CD14-positive monocyte (primary cell): Measurements from ENCODE around the gene MCMBP. TPM values are rescaled to one million over a fixed set of nuclear protein-coding genes. Genes with fewer than 3 reads are reported as not detected.
A peak's percentile ranks its signal among the peaks of the same experiment; 100 is the strongest.

Source experiments
- DNase-seq, 3 donors: peaks; one replicate each; pipeline ENCODE4 v3.0.0-alpha.2; 2011 to 2022
- H2AFZ ChIP-seq: 2 replicates; pipeline ENCODE4 v1.6.0; 2012; ENCODE audit warnings: mild to moderate bottlenecking, low read depth, low read length, inconsistent platforms; ENCODE audit not compliant: insufficient read depth, poor library complexity, severe bottlenecking
- H3K27ac ChIP-seq, 2 donors: 1 replicate in 1 of 2; 2 replicates in 1 of 2; pipeline ENCODE4 v1.5.1; 2012 to 2013; ENCODE audit warnings: low read length in 2 of 2, control low read depth in 1 of 2, inconsistent platforms in 1 of 2, low read depth in 1 of 2, mild to moderate bottlenecking in 1 of 2
- H3K27me3 ChIP-seq, 2 donors: one replicate each; pipeline versions ENCODE4 v1.6.0 to v1.6.1; 2011 to 2013; ENCODE audit warnings: low read length in 2 of 2; ENCODE audit not compliant: control insufficient read depth in 2 of 2, insufficient read depth in 2 of 2
- H3K36me3 ChIP-seq, 2 donors: replicated peaks in 1 of 2; 1 replicate in 1 of 2; 2 replicates in 1 of 2; pipeline versions ENCODE4 v1.5.1 to v1.6.1; 2012 to 2013; ENCODE audit warnings: low read length in 2 of 2, control low read depth in 1 of 2, inconsistent platforms in 1 of 2, mild to moderate bottlenecking in 1 of 2; ENCODE audit not compliant: insufficient read depth in 2 of 2, control insufficient read depth in 1 of 2
- H3K4me1 ChIP-seq, 2 donors: 1 replicate in 1 of 2; 2 replicates in 1 of 2; pipeline versions ENCODE4 v1.5.1 to v1.6.1; 2012 to 2013; ENCODE audit warnings: low read length in 2 of 2, control low read depth in 1 of 2, inconsistent platforms in 1 of 2, mild to moderate bottlenecking in 1 of 2, moderate library complexity in 1 of 2; ENCODE audit not compliant: insufficient read depth in 2 of 2, control insufficient read depth in 1 of 2
- H3K4me2 ChIP-seq: replicated peaks from 2 replicates; pipeline ENCODE3; 2012; ENCODE audit warnings: low read length, moderate library complexity, mild to moderate bottlenecking; ENCODE audit not compliant: poor library complexity, severe bottlenecking; ENCODE audit errors: extremely low read depth
- H3K4me3 ChIP-seq, 3 experiments: fragments of 200-600 bp in 1 of 3; sonication (generic) in 1 of 3; replicated peaks in 1 of 3; 1 replicate in 2 of 3; 2 replicates in 1 of 3; pipeline ENCODE4 v1.5.1; 2011 to 2013; ENCODE audit warnings: low read length in 3 of 3, mild to moderate bottlenecking in 3 of 3, control low read depth in 2 of 3, low read depth in 2 of 3, inconsistent platforms in 1 of 3, moderate library complexity in 1 of 3
- H3K79me2 ChIP-seq: 2 replicates; pipeline ENCODE4 v1.6.0; 2012; ENCODE audit warnings: mild to moderate bottlenecking, control low read depth, inconsistent platforms, low read length, moderate library complexity; ENCODE audit not compliant: insufficient read depth
- H3K9ac ChIP-seq: 2 replicates; pipeline ENCODE4 v1.6.0; 2017; ENCODE audit warnings: low read length, mild to moderate bottlenecking; ENCODE audit not compliant: insufficient read depth, poor library complexity, severe bottlenecking
- H3K9me3 ChIP-seq, 2 donors: replicated peaks in 1 of 2; 1 replicate in 1 of 2; 2 replicates in 1 of 2; pipeline versions ENCODE4 v1.5.1 to v1.6.1; 2012 to 2013; ENCODE audit warnings: low read length in 2 of 2, control low read depth in 1 of 2; ENCODE audit not compliant: control insufficient read depth in 1 of 2, insufficient read depth in 1 of 2
- H4K20me1 ChIP-seq: 2 replicates; pipeline ENCODE4 v1.6.0; 2012; ENCODE audit warnings: mild to moderate bottlenecking, low read length, control low read depth, moderate library complexity; ENCODE audit not compliant: insufficient read depth
- H3K27ac Mint-ChIP-seq, 7 donors: one replicate each; pipeline ENCODE4 v1.8.0; 2020; ENCODE audit warnings: mild to moderate bottlenecking in 7 of 7, mixed read lengths in 7 of 7, moderate library complexity in 6 of 7, inconsistent platforms in 2 of 7
- H3K27me3 Mint-ChIP-seq, 3 donors: one replicate each; pipeline ENCODE4 v1.8.0; 2021 to 2022; ENCODE audit warnings: low read depth in 3 of 3, mild to moderate bottlenecking in 3 of 3, mixed read lengths in 3 of 3, moderate library complexity in 3 of 3, inconsistent platforms in 1 of 3
- H3K36me3 Mint-ChIP-seq, 2 donors: one replicate each; pipeline ENCODE4 v1.8.0; 2020; ENCODE audit warnings: mixed read lengths in 2 of 2, inconsistent platforms in 1 of 2, mild to moderate bottlenecking in 1 of 2
- H3K4me1 Mint-ChIP-seq: one replicate; pipeline ENCODE4 v1.8.0; 2020; ENCODE audit warnings: mild to moderate bottlenecking, mixed read lengths
- H3K4me3 Mint-ChIP-seq, 2 donors: one replicate each; pipeline ENCODE4 v1.8.0; 2020; ENCODE audit warnings: mild to moderate bottlenecking in 2 of 2, mixed read lengths in 2 of 2, moderate library complexity in 1 of 2
- H3K9me3 Mint-ChIP-seq, 7 donors: one replicate each; pipeline ENCODE4 v1.8.0; 2020 to 2022; ENCODE audit warnings: mixed read lengths in 7 of 7, mild to moderate bottlenecking in 6 of 7, moderate library complexity in 6 of 7, inconsistent platforms in 2 of 7
- CTCF ChIP-seq: fragments of 200-600 bp; IDR thresholded peaks from one replicate; pipeline ENCODE4 v1.8.0; 2022; ENCODE audit warnings: antibody characterized with exemption, mild to moderate bottlenecking
- WGBS: methylation state at CpG from one replicate; pipeline ENCODE4 v1.1.5; 2013; ENCODE audit warnings: missing lambda C conversion rate; ENCODE audit not compliant: insufficient coverage; 5-methylcytosine and 5-hydroxymethylcytosine counted together
- intact Hi-C, 2 donors: fragments of 100-400 bp; cut with micrococcal nuclease; formaldehyde crosslinking; loops; one replicate each; pipeline versions ENCODE4 v1.15.0 to v1.15.1; 2023
- polyA plus RNA-seq, 3 donors: library from polyadenylated mRNA; depleted of rRNA in 1 of 3; unstranded in 2 of 3; stranded (reverse) in 1 of 3; fragments of 300-500 nt in 2 of 3; fragments of >200 nt in 1 of 3; fragmentation: Illumina TruSeq in 2 of 3; gene quantifications; 1 replicate in 2 of 3; 2 replicates in 1 of 3; pipeline ENCODE4 v1.2.3, GENCODE V29; 2012 to 2021

MCMBP gene
- polyA plus RNA-seq, 3 donors: 40.3 to 96.7 (median 75.3) TPM

- H2AFZ ChIP-seq: no peak overlapping the region
- H4K20me1 ChIP-seq: peaks cover 34% of the 10 kb centered on the region
- no peak overlapping the region for H3K27ac Mint-ChIP-seq
- H3K27me3 ChIP-seq: no peaks in the 10 kb centered on the region
- DNase-seq: no peak
- H3K4me1 Mint-ChIP-seq: no peaks in the 10 kb centered on the region
- no peak overlapping the region for H3K4me3 Mint-ChIP-seq
- peaks cover 95 to 100% of the 10 kb centered on the region in 2 donors for H3K36me3 ChIP-seq
- TF ChIP-seq CTCF: no peak
- H3K9me3 ChIP-seq: no peaks in the 10 kb centered on the region
- intact Hi-C loops: no loop called here
- no peak overlapping the region for H3K4me2 ChIP-seq
- no peaks in the 10 kb centered on the region for H3K4me1 ChIP-seq
- no peak overlapping the region for H3K9ac ChIP-seq
- peaks cover 92 to 95% of the 10 kb centered on the region in 2 donors for H3K36me3 Mint-ChIP-seq
- no peaks in the 10 kb centered on the region for H3K79me2 ChIP-seq
- no peaks in the 10 kb centered on the region for H3K9me3 Mint-ChIP-seq
- H3K27me3 Mint-ChIP-seq: no peaks in the 10 kb centered on the region
- no peak overlapping the region for H3K4me3 ChIP-seq
- no CpG with 5 or more reads among the region's 2 CpGs for WGBS
- peak overlapping the region in 1 of 2 donors; percentile 23 for H3K27ac ChIP-seq
Observed at GRCh38 chr10:119832951-119833350, 39.7 kb downstream of the MCMBP start.

DNA sequence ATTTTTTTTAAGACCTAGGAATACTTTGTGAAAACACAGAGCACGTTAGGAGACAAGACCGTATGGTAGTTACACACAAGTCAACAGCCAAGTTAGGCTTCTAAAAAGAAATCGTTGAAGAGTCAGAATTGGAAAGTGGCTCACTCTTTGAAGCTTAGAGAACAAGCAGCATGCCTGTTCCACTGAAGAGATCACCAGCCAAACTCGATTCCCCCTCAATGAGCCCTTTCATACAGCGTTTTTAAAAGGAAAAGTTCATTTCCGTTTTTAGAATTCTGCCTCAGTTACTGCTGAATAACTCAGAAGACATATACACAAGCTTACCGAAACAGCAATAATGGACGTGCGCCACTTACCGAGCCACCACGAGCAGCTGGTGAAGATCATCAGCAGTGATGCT lies 41.0 kb downstream of the MCMBP start:
- Histone ChIP-seq H3K9me3 (no peaks in the 10 kb centered on the region), H3K79me2 (no peaks in the 10 kb centered on the region), H3K4me3 (no peak overlapping the region), H3K36me3 (peaks cover 94 to 100% of the 10 kb centered on the region in 2 donors), H3K27ac (no peak overlapping the region), H3K27me3 (no peaks in the 10 kb centered on the region), H3K4me1 (no peaks in the 10 kb centered on the region), H3K9ac (no peak overlapping the region), H3K4me2 (no peak overlapping the region), H2AFZ (no peak overlapping the region), H4K20me1 (peaks cover 32% of the 10 kb centered on the region)
- Mint-ChIP-seq H3K4me1 (no peaks in the 10 kb centered on the region), H3K27me3 (no peaks in the 10 kb centered on the region), H3K4me3 (no peak overlapping the region), H3K36me3 (peaks cover 94 to 95% of the 10 kb centered on the region in 2 donors), H3K9me3 (no peaks in the 10 kb centered on the region), H3K27ac (no peak overlapping the region)
- 100% methylated on average over 7 of the region's 11 CpGs for WGBS
- DNase-seq: no peak
- no peak for TF ChIP-seq CTCF
- intact Hi-C loops: no loop called here
